Activated CD4-positive, alpha-beta T cell treated with anti-CD3 and anti-CD28 coated beads for 1 hour (primary cell): Measurements from ENCODE around the gene SLC6A19.

Experiments used
- DNase-seq: peaks from one replicate; pipeline ENCODE4 v3.0.0-alpha.2; 2020

SLC6A19 gene

GRCh38 chr5:1211701-1212100 lies 10.3 kb downstream of the SLC6A19 start:
- DNase-seq: no peak

GRCh38 chr5:1212271-1212670 lies 10.9 kb downstream of the SLC6A19 start:
- no peak for DNase-seq

GRCh38 chr5:1212881-1213280 lies 11.5 kb downstream of the SLC6A19 start:
- no peak for DNase-seq

GRCh38 chr5:1213508-1214162 lies 12.2 kb downstream of the SLC6A19 start:
- DNase-seq: no peak

GRCh38 chr5:1214163-1214935 lies 13.0 kb downstream of the SLC6A19 start:
- DNase-seq: no peak

- no peak for DNase-seq
These were observed 13.5 kb downstream of the SLC6A19 start for GRCh38 chr5:1214936-1215220.

- no peak for DNase-seq
These were observed 14.1 kb downstream of the SLC6A19 start for GRCh38 chr5:1215320-1216096.

- no peak for DNase-seq
These were observed 15.0 kb downstream of the SLC6A19 start for GRCh38 chr5:1216211-1216917.

- no peak for DNase-seq
These were observed 15.5 kb downstream of the SLC6A19 start for GRCh38 chr5:1216918-1217295.

- DNase-seq: no peak
These were observed 16.3 kb downstream of the SLC6A19 start for GRCh38 chr5:1217596-1218206.

GRCh38 chr5:1218351-1219080 lies 17.1 kb downstream of the SLC6A19 start:
- DNase-seq: no peak

- no peak for DNase-seq
These were observed 17.8 kb downstream of the SLC6A19 start for GRCh38 chr5:1219098-1219767.

GRCh38 chr5:1219768-1220100 lies 18.3 kb downstream of the SLC6A19 start:
- DNase-seq: no peak

GRCh38 chr5:1220351-1220750 lies 19.0 kb downstream of the SLC6A19 start:
- DNase-seq: no peak

GRCh38 chr5:1220831-1221230 lies 19.4 kb downstream of the SLC6A19 start:
- no peak for DNase-seq

- DNase-seq: no peak
These were observed 20.3 kb downstream of the SLC6A19 start for GRCh38 chr5:1221721-1222120.

GRCh38 chr5:1222147-1222546 lies 20.8 kb downstream of the SLC6A19 start:
- DNase-seq: no peak

- DNase-seq: no peak
These were observed 21.4 kb downstream of the SLC6A19 start for GRCh38 chr5:1222621-1223277.

GRCh38 chr5:1223278-1223670 lies 21.9 kb downstream of the SLC6A19 start:
- DNase-seq: no peak

- DNase-seq: no peak
These were observed 23.2 kb downstream of the SLC6A19 start for GRCh38 chr5:1224631-1225030.

- no peak for DNase-seq
These were observed 23.7 kb downstream of the SLC6A19 start, which contains the start of gene SLC6A18 for GRCh38 chr5:1225081-1225480. TSS of gene SLC6A18 (plus strand) at chr5:1225381. CDS start at chr5:1225478, 97 bp downstream.
